ENCODE data around the gene FAM219A.
A peak's percentile ranks its signal among the peaks of the same experiment; 100 is the strongest.
"Not testable (repeated sequence)": the region's sequence is repeated elsewhere in the genome, so short reads cannot be mapped to it uniquely, and the experiment has no call there.

FAM219A gene

GRCh38 chr9:34482746-34483145 is 24.4 kb upstream of the FAM219A start:
- not testable (repeated sequence) for DNase-seq

DNA sequence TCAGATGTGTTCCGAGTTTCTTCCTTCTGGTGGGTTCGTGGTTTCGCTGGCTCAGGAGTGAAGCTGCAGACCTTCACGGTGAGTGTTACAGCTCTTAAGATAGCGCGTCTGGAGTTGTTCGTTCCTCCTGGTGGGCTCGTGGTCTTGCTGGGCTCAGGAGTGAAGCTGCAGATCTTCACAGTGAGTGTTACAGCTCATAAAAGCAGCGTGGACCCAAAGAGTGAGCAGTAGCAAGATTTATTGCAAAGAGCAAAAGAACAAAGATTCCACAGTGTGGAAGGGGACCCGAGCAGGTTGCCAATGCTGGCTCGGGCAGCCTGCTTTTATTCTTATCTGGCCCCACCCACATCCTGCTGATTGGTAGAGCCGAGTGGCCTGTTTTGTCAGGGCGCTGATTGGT is 23.2 kb upstream of the FAM219A start:
- not testable (repeated sequence) for DNase-seq

DNA sequence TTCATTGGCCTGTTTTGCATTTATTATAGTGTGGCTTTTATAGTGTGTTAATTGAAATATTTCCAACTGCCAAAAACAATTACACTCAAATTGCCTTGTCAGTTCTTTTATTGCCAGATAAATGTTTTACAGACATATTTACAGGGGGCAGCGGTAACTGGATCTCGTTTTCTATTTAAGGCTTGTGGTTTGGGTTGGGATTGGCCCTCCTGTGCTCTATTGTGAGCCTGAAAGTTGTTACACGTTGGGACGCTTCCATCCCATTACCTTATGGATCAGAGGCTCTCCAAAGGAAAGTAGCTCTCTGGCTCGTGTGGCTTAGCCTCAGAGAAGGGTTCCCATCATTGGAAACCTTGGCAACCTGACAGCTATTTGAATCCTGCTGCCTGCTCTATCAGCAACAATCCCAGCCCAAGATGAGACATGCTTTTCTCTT is 21.1 kb upstream of the FAM219A start:
- no peak for DNase-seq

DNA sequence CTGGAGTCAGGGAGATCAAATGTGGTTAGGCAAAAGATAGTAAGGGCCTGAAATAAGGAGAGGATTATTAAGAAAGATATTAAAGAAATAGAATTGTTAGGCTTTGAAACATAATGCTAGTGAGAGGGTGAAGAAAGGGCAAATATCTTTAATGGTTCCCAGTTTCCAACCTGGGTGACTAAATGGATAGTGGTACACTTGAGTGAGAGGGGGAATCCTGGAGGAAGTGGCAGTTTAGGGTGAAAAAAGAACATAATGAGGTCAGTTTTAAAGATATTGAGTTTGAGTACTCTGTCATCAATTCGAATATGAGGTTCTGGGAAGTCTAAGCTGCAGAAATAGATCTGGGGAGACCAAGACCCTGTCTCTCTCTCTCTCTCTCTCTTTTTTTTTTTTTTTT is 19.2 kb upstream of the FAM219A start:
- no peak for DNase-seq

DNA sequence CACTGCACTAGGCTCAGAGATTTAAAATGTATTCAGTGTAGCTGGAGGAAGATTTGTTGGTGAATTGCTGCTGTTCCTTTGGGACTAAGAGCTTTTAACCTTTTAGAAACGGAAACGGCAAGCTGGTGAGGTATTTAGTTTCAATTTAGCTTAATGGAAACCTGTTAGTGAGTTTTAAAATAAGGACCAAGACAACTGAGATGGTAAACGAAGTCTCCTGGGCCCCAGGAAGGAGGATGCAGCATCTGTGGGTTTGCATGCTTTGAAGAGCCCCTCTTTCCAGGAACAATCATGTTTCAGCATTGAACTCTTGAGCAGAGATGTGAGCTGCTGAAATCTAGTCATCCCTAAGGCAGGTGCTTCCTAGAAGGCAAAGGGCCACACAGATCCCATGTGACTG is 16.7 kb upstream of the FAM219A start:
- no peak for DNase-seq

DNA sequence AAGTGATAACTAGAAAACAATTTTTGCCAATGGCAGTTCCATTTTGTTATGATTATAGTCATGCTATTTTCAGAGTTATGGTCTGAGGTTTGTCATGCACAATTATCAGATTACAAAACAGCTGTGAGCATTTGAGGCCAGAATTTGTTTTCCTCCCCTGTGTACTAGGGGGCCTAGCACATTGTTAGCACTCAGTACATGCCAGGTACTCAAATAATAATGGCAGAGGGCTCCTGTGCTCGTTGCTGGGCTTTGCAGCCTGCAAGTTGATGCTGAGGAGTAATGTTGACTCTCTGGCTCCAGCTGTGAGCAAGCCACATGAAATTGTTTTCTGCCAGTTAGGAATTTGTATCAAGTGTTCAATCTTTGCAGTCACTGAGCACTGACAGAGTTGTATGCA is 7.1 kb upstream of the FAM219A start:
- DNase-seq = no peak

- DNase-seq = no peak
Measured at GRCh38 chr9:34464571-34464970, 6.2 kb upstream of the FAM219A start.

DNA sequence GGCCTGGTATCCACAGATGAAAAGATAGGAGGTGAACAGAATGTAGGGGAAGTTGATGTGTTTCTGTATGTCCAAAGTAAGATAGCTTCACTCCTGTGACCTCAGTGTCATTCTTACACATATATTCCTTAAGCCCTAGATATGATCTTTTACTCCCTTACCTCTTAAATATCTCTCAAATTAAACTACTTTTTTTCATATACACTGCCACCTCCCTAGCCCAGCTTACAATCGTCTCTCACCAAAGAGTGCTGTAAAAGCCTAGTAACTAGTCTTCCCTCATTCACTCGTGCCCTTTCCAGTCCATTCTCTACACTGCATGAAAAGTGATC is 5.5 kb upstream of the FAM219A start:
- DNase-seq = no peak

- peak; percentile 25 for DNase-seq
Measured at GRCh38 chr9:34463098-34463900, 4.9 kb upstream of the FAM219A start.

DNA sequence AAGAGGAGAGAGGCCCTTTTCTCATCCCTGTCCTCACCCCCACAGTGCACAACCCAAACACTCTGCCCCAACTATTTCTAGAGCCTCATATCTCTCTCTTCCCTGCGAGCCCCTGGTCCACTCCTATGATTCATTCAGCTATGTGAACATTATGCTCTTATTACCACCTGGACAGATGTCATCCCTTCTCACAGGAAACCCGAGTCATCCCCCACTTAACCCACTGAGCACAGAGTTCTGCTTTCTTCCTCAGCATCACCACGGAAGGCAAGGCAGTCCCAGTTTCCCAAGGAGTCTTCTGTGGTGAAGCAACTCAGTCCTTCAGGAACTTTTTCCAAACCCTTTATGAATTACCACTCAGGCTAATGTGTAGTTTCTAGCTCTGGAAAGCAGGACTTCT is 1.6 kb upstream of the FAM219A start:
- DNase-seq = no peak

GRCh38 chr9:34459356-34459755 is 986 bp upstream of the FAM219A start:
- DNase-seq = no peak

DNA sequence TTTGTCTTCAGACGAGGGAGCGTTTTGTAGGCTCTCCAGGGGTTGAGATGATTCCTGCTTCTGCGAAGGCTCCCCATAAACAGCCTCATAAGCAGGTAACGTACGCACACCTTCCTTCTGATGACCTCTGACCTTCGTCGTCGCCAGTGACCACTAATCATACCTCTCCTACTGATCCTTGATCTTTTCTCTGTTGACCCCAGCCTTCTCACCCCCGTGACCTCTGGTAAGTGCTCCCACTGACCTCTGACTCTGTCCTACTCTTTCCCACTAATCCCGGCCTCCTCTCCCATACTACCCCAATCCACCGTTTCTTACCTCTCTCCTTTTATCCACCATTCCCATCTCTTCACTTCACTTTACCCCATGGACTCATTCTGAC is 580 bp upstream of the FAM219A start:
- DNase-seq = no peak

DNA sequence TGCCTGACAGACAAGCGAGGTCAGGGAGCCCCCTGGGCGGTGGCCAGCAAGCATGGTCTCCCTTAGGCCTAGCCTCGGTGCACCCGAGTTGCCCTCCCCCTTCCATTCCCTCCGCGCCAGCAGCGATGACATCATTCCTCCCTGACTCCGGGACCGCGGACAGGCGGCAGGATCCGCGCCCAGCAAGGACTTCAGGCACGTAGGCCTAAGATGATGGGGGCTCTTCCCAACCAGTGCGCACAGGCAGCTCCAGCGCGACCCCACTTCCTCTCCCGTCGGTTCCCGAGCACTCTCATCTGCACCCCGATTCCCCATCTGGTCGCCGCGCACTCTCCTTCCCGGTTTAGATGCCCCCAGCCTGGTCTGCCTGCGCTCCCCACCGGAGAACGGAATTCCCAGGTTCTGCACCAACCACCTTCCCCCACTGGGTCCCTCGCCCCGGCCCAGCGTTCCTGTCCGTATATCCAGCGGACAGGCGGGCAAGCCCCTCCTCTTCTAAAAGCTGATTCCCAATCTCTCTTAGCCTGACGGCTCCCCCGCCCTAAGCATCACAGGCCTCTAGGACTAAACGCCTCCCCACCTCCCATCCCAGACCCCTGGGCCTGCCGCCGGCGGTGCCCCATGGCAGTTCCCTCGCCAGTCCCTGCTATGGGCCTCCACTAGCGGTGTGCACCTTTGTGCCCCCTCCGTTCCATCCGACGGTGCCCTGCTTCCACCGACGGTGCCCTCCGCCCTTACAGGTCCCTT is 931 bp downstream of the FAM219A start:
- no peak for DNase-seq

- no peak for DNase-seq
Measured at GRCh38 chr9:34456746-34457145, 1.6 kb downstream of the FAM219A start.

- DNase-seq = no peak
Measured at GRCh38 chr9:34456151-34456550, 2.2 kb downstream of the FAM219A start.

GRCh38 chr9:34454571-34455065 is 3.8 kb downstream of the FAM219A start:
- no peak for DNase-seq

DNA sequence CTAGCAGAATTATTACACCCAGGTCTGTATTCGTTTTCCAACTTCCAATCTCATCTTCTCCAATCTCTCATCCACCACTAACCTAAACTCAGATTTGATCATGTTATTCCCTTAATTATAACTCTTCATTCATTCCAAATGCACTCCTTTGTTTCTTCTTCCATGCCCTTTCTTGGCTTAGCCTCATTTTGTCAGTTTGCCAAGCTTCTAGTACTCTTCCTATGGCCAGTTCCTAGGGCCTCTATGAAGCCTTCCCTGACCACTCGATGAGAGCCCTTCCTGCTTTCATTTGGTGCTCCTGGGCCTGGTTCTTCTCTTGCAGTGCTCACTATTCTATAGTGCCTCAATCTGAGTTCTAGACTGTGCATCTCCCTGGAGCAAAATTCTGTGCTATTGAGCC is 5.8 kb downstream of the FAM219A start:
- no peak for DNase-seq

GRCh38 chr9:34451545-34451944 is 6.8 kb downstream of the FAM219A start:
- DNase-seq = no peak

- DNase-seq = no peak
Measured at GRCh38 chr9:34451135-34451534, 7.2 kb downstream of the FAM219A start.

DNA sequence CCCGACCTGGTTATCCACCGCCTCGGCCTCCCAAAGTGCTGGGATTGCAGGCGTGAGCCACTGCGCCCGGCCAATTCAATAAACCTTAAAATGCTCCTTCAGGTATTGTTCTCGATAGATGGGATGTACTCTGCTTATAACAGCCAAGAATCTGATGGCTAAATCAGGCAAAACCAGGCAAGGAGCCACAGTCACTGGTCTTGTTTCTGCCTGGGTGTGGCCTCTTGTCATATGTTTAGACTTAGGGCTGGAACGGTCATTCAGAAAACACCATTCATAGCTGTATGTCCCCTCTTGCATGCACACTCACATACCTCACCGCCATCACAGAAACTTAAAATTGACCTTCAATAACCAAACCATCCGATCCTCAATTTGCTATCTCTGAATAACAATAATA is 7.7 kb downstream of the FAM219A start:
- DNase-seq = no peak

DNA sequence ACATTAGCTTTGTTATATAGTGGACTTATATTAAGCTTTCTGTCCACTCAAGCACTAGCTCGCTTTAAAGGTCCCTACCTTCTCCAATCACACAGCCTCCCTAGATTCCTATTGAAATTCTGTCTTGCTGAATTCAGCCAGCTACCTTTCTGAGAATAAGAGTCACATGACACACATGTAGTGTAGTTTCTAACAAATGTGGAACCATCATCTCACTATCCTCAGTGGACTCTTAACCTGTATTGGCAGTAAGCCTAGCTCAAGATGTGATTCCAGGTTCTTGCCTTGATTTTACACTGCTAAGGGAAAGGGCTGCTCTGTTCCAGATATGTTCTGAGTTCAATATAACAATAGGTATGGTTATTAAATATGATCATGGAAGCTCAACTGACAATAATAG is 11.4 kb downstream of the FAM219A start:
- DNase-seq = no peak

DNA sequence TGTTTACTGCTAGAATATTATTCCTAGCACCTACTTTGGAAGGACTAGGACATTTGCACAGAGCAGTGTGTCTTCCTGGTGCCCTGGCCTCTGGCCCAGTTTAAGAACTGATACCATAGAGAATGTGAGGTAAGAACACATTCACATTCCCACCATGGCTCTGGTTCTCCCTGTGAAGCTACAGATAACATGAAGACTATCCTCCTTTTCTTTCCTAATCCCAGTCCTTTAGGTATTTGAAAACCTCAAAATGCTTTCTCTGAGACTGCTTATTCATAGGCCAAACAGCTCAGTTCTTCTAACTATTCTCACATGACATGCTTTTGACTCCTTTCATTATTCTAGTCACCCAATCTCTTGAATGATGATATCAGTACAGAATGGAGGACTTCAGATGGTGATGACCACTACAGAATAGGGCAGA is 11.9 kb downstream of the FAM219A start:
- no peak for DNase-seq

DNA sequence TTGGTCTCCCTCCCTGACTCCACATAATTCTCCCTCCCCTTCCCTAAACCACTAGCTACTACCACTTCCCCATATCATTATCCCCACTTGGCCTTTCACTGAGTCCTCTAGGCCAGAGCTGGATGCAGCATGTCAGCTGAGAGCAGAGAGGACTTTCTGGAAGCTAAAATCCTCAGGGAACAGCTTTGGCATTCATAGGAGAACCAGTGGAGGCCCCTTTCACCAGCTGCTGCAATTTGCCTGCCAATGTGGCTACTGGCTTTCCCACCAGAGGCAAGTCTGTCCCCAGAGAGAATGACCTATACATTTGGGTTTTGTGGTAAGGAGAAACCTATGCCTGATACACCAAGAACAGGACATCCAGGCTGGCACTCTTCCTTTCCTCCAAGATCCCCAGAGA is 14.4 kb downstream of the FAM219A start:
- no peak for DNase-seq

DNA sequence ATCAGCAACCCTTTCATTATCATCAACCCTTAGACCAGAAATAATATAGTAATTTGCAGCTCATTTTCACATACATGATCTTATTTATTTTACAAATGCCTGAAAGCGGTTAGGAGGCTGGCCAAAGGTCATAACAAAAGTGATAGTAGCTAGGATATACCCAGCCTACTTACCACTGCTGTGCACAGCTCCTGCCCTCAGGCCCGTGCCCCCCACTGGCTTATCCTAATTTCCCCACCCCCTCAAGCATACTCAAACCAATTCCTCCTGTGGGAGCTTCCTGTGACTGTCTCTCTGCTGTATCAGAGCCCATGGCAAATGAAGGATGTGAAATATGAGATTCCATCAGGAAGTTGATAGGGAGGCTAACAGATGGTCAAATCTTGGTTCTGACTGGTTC is 14.8 kb downstream of the FAM219A start:
- no peak for DNase-seq

GRCh38 chr9:34442770-34443169 is 15.6 kb downstream of the FAM219A start:
- no peak for DNase-seq
